NCI-H1930 (cell line): ENCODE measurements around the gene NCMAP.
"Not testable (repeated sequence)": the region's sequence is repeated elsewhere in the genome, so short reads cannot be mapped to it uniquely, and the experiment has no call there.

Experiments
- DNase-seq, 2 experiments: peaks; one replicate each; lab custom pipeline; 2025; lab: John Stamatoyannopoulos, UW

NCMAP gene

GRCh38 chr1:24555591-24556413, at the start of gene NCMAP:
Gene NCMAP (plus strand): TSS chr1:24556087. CDS start chr1:24595431, 39,344 bp downstream.
- peak; percentile 34 to 37 for DNase-seq

GRCh38 chr1:24506691-24507381, 49.1 kb upstream of the NCMAP start:
- no peak for DNase-seq

- DNase-seq, result no peak
Measured at GRCh38 chr1:24507405-24507804, 48.5 kb upstream of the NCMAP start.

GRCh38 chr1:24508911-24509310, 47.0 kb upstream of the NCMAP start:
- DNase-seq, result no peak

GRCh38 chr1:24513706-24514105, 42.2 kb upstream of the NCMAP start:
- no peak for DNase-seq

- no peak for DNase-seq
Measured at GRCh38 chr1:24514946-24515345, 40.9 kb upstream of the NCMAP start.

GRCh38 chr1:24515671-24516209, 40.1 kb upstream of the NCMAP start:
- DNase-seq, result not testable (repeated sequence)

GRCh38 chr1:24516506-24516905, 39.4 kb upstream of the NCMAP start:
- no peak for DNase-seq

- no peak for DNase-seq
Measured at GRCh38 chr1:24517898-24518297, 38.0 kb upstream of the NCMAP start.

- DNase-seq, result not testable (repeated sequence)
Measured at GRCh38 chr1:24520282-24520681, 35.6 kb upstream of the NCMAP start.

- no peak for DNase-seq
Measured at GRCh38 chr1:24525606-24526005, 30.3 kb upstream of the NCMAP start.

GRCh38 chr1:24526045-24526444, 29.8 kb upstream of the NCMAP start:
- no peak for DNase-seq

GRCh38 chr1:24526940-24527542, 28.8 kb upstream of the NCMAP start:
- DNase-seq, result peak in 1 of 2 experiments; percentile 10

- peak; percentile 50 to 71 for DNase-seq
Measured at GRCh38 chr1:24528744-24529143, 27.1 kb upstream of the NCMAP start.

GRCh38 chr1:24529292-24529691, 26.6 kb upstream of the NCMAP start:
- not testable (repeated sequence) for DNase-seq

GRCh38 chr1:24535021-24535424, 20.9 kb upstream of the NCMAP start:
- no peak for DNase-seq

GRCh38 chr1:24535778-24536177, 20.1 kb upstream of the NCMAP start:
- no peak for DNase-seq

GRCh38 chr1:24536391-24536840, 19.5 kb upstream of the NCMAP start:
- no peak for DNase-seq

GRCh38 chr1:24540051-24540905, 15.6 kb upstream of the NCMAP start:
- DNase-seq, result no peak

GRCh38 chr1:24540906-24541710, 14.8 kb upstream of the NCMAP start:
- DNase-seq, result no peak
